Mucosa of stomach (tissue), 1 donor: ENCODE data around the gene MAGI1.

Experiments
- H3K27me3 ChIP-seq: one replicate; pipeline ENCODE4 v1.7.0; 2013; ENCODE audit warnings: mild to moderate bottlenecking, low read length; ENCODE audit not compliant: control insufficient read depth, insufficient read depth
- H3K36me3 ChIP-seq: one replicate; pipeline ENCODE4 v1.7.0; 2013; ENCODE audit warnings: low read length; ENCODE audit not compliant: control insufficient read depth, insufficient read depth
- H3K4me1 ChIP-seq: one replicate; pipeline ENCODE4 v1.7.0; 2013; ENCODE audit warnings: mild to moderate bottlenecking, low read length; ENCODE audit not compliant: control insufficient read depth, insufficient read depth
- H3K4me3 ChIP-seq: one replicate; pipeline ENCODE4 v1.7.0; 2013; ENCODE audit warnings: low read length
- H3K9ac ChIP-seq: one replicate; pipeline ENCODE4 v1.7.0; 2013; ENCODE audit warnings: mild to moderate bottlenecking, low read length, moderate library complexity
- H3K9me3 ChIP-seq: one replicate; pipeline ENCODE4 v1.7.0; 2013; ENCODE audit warnings: mild to moderate bottlenecking, low read length, moderate library complexity; ENCODE audit not compliant: control insufficient read depth
- donor health status: Pancreatic carcinoma.

Gene MAGI1

GRCh38 chr3:65810302-65810701 lies 228.4 kb downstream of the MAGI1 start:
- H3K27me3 ChIP-seq = no peaks in the 10 kb centered on the region
- H3K9ac ChIP-seq = no peak overlapping the region
- peaks cover 4% of the 10 kb centered on the region for H3K4me1 ChIP-seq
- no peak overlapping the region for H3K4me3 ChIP-seq
- H3K9me3 ChIP-seq = no peaks in the 10 kb centered on the region
- H3K36me3 ChIP-seq = no peaks in the 10 kb centered on the region

- Histone ChIP-seq H3K4me1 (peaks cover 4% of the 10 kb centered on the region), H3K4me3 (no peak overlapping the region), H3K9me3 (no peaks in the 10 kb centered on the region), H3K36me3 (no peaks in the 10 kb centered on the region), H3K27me3 (no peaks in the 10 kb centered on the region), H3K9ac (no peak overlapping the region)
These were observed 229.0 kb downstream of the MAGI1 start for GRCh38 chr3:65809641-65810150.

GRCh38 chr3:65808824-65809223 lies 229.9 kb downstream of the MAGI1 start:
- Histone ChIP-seq H3K27me3 (no peaks in the 10 kb centered on the region), H3K4me3 (no peak overlapping the region), H3K36me3 (no peaks in the 10 kb centered on the region), H3K9me3 (no peaks in the 10 kb centered on the region), H3K9ac (no peak overlapping the region), H3K4me1 (peaks cover 4% of the 10 kb centered on the region)

- Histone ChIP-seq H3K4me1 (peaks cover 4% of the 10 kb centered on the region), H3K9me3 (no peaks in the 10 kb centered on the region), H3K4me3 (no peak overlapping the region), H3K36me3 (no peaks in the 10 kb centered on the region), H3K27me3 (no peaks in the 10 kb centered on the region), H3K9ac (no peak overlapping the region)
These were observed 230.3 kb downstream of the MAGI1 start for GRCh38 chr3:65808407-65808806.

- Histone ChIP-seq H3K9me3 (no peaks in the 10 kb centered on the region), H3K36me3 (no peaks in the 10 kb centered on the region), H3K27me3 (no peaks in the 10 kb centered on the region), H3K4me1 (peaks cover 4% of the 10 kb centered on the region), H3K9ac (no peak overlapping the region), H3K4me3 (no peak overlapping the region)
These were observed 231.5 kb downstream of the MAGI1 start for GRCh38 chr3:65807225-65807624.

GRCh38 chr3:65806600-65806999 lies 232.1 kb downstream of the MAGI1 start:
- no peak overlapping the region for H3K9ac ChIP-seq
- no peak overlapping the region for H3K4me3 ChIP-seq
- peaks cover 4% of the 10 kb centered on the region for H3K4me1 ChIP-seq
- H3K36me3 ChIP-seq = no peaks in the 10 kb centered on the region
- no peaks in the 10 kb centered on the region for H3K27me3 ChIP-seq
- no peaks in the 10 kb centered on the region for H3K9me3 ChIP-seq

- H3K9ac ChIP-seq = no peak overlapping the region
- H3K9me3 ChIP-seq = no peaks in the 10 kb centered on the region
- H3K4me1 ChIP-seq = peaks cover 8% of the 10 kb centered on the region
- H3K4me3 ChIP-seq = no peak overlapping the region
- H3K36me3 ChIP-seq = no peaks in the 10 kb centered on the region
- no peaks in the 10 kb centered on the region for H3K27me3 ChIP-seq
These were observed 242.0 kb downstream of the MAGI1 start for GRCh38 chr3:65796676-65797075.

GRCh38 chr3:65795166-65795565 lies 243.6 kb downstream of the MAGI1 start:
- Histone ChIP-seq H3K9me3 (no peaks in the 10 kb centered on the region), H3K9ac (no peak overlapping the region), H3K36me3 (no peaks in the 10 kb centered on the region), H3K4me3 (no peak overlapping the region), H3K4me1 (peaks cover 8% of the 10 kb centered on the region), H3K27me3 (no peaks in the 10 kb centered on the region)

- no peaks in the 10 kb centered on the region for H3K9me3 ChIP-seq
- H3K4me1 ChIP-seq = peaks cover 8% of the 10 kb centered on the region
- no peak overlapping the region for H3K4me3 ChIP-seq
- H3K36me3 ChIP-seq = no peaks in the 10 kb centered on the region
- no peak overlapping the region for H3K9ac ChIP-seq
- H3K27me3 ChIP-seq = no peaks in the 10 kb centered on the region
These were observed 245.1 kb downstream of the MAGI1 start for GRCh38 chr3:65793495-65794200.

GRCh38 chr3:65788461-65788860 lies 250.3 kb downstream of the MAGI1 start:
- H3K36me3 ChIP-seq = no peaks in the 10 kb centered on the region
- no peaks in the 10 kb centered on the region for H3K9me3 ChIP-seq
- H3K9ac ChIP-seq = no peak overlapping the region
- H3K4me1 ChIP-seq = peaks cover under 1% of the 10 kb centered on the region
- H3K4me3 ChIP-seq = no peak overlapping the region
- H3K27me3 ChIP-seq = no peaks in the 10 kb centered on the region

- Histone ChIP-seq H3K9me3 (no peaks in the 10 kb centered on the region), H3K27me3 (no peaks in the 10 kb centered on the region), H3K4me3 (no peak overlapping the region), H3K4me1 (no peaks in the 10 kb centered on the region), H3K9ac (no peak overlapping the region), H3K36me3 (no peaks in the 10 kb centered on the region)
These were observed 250.9 kb downstream of the MAGI1 start for GRCh38 chr3:65787827-65788226.

GRCh38 chr3:65787340-65787739 lies 251.4 kb downstream of the MAGI1 start:
- no peak overlapping the region for H3K4me3 ChIP-seq
- no peak overlapping the region for H3K9ac ChIP-seq
- H3K4me1 ChIP-seq = no peaks in the 10 kb centered on the region
- H3K27me3 ChIP-seq = no peaks in the 10 kb centered on the region
- H3K9me3 ChIP-seq = no peaks in the 10 kb centered on the region
- H3K36me3 ChIP-seq = no peaks in the 10 kb centered on the region

GRCh38 chr3:65786890-65787289 lies 251.8 kb downstream of the MAGI1 start:
- H3K9ac ChIP-seq = no peak overlapping the region
- no peaks in the 10 kb centered on the region for H3K9me3 ChIP-seq
- H3K27me3 ChIP-seq = no peaks in the 10 kb centered on the region
- no peaks in the 10 kb centered on the region for H3K36me3 ChIP-seq
- H3K4me3 ChIP-seq = no peak overlapping the region
- H3K4me1 ChIP-seq = no peaks in the 10 kb centered on the region
